Stomach smooth muscle (tissue), 2 donors: Measurements from ENCODE around the gene PXMP2.

Experiments
- H3K27ac ChIP-seq: one replicate; pipeline ENCODE4 v1.7.0; 2013; ENCODE audit warnings: mild to moderate bottlenecking, low read length, inconsistent platforms
- H3K27me3 ChIP-seq, 2 donors: one replicate each; pipeline ENCODE4 v1.7.0; 2013; ENCODE audit warnings: low read length in 2 of 2; ENCODE audit not compliant: insufficient read depth in 2 of 2, control insufficient read depth in 1 of 2
- H3K36me3 ChIP-seq, 2 donors: one replicate each; pipeline ENCODE4 v1.7.0; 2013; ENCODE audit warnings: low read length in 2 of 2; ENCODE audit not compliant: control insufficient read depth in 2 of 2, insufficient read depth in 2 of 2
- H3K4me1 ChIP-seq: one replicate; pipeline ENCODE4 v1.7.0; 2013; ENCODE audit warnings: low read length; ENCODE audit not compliant: control insufficient read depth, insufficient read depth
- H3K4me3 ChIP-seq, 2 donors: one replicate each; pipeline ENCODE4 v1.7.0; 2013; ENCODE audit warnings: low read length in 2 of 2
- H3K9ac ChIP-seq, 2 donors: one replicate each; pipeline ENCODE4 v1.7.0; 2013; ENCODE audit warnings: low read length in 2 of 2, mild to moderate bottlenecking in 1 of 2
- H3K9me3 ChIP-seq, 2 donors: one replicate each; pipeline ENCODE4 v1.7.0; 2013; ENCODE audit warnings: low read length in 2 of 2; ENCODE audit not compliant: control insufficient read depth in 2 of 2
- donor health status: healthy.
- donor health status: Pancreatic carcinoma.

The PXMP2 gene

GRCh38 chr12:132698341-132698740, 11.0 kb downstream of the PXMP2 start:
- H3K27ac ChIP-seq: no peak overlapping the region
- H3K4me1 ChIP-seq: no peaks in the 10 kb centered on the region
- H3K9me3 ChIP-seq: no peaks in the 10 kb centered on the region
- H3K9ac ChIP-seq: no peak overlapping the region
- peaks cover 7 to 17% of the 10 kb centered on the region in 2 donors for H3K36me3 ChIP-seq
- H3K4me3 ChIP-seq: no peak overlapping the region
- H3K27me3 ChIP-seq: no peaks in the 10 kb centered on the region

DNA sequence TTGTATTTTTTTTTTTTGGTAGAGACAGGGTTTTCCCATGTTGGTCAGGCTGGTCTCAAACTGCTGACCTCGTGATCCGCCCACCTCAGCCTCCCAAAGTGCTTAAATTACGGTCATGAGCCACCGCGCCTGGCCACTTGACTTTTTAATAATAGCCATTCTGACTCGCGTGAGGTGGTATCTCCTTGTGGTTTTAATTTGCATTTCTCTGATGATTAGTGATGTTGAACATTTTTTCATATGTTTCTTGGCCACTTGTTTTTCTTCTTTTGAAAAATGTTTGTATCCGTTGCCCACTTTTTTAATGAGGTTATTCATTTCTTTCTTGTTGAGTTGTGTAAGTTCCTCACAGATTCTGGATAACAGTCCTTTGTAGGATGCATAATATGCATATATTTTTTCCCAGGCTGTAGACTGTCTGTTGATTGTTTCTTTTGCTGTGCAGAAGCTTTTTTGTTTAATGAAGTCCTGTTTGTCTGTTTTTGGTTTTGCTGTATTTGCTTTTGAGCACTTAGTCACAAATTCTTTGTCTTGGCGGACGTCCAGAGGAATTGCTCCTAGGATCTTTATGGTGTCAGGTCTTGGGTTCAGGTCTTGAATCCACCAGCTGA, 12.9 kb downstream of the PXMP2 start:
- no peaks in the 10 kb centered on the region for H3K4me1 ChIP-seq
- no peak overlapping the region for H3K9ac ChIP-seq
- peaks cover 6 to 26% of the 10 kb centered on the region in 2 donors for H3K36me3 ChIP-seq
- H3K27me3 ChIP-seq: no peaks in the 10 kb centered on the region
- no peak overlapping the region for H3K27ac ChIP-seq
- no peak overlapping the region for H3K4me3 ChIP-seq
- H3K9me3 ChIP-seq: no peaks in the 10 kb centered on the region

- Histone ChIP-seq H3K4me3 (no peak overlapping the region), H3K4me1 (no peaks in the 10 kb centered on the region), H3K9me3 (no peaks in the 10 kb centered on the region), H3K36me3 (peaks cover 2 to 19% of the 10 kb centered on the region in 2 donors), H3K27me3 (no peaks in the 10 kb centered on the region), H3K27ac (no peak overlapping the region), H3K9ac (no peak overlapping the region)
Measured at GRCh38 chr12:132702640-132703039, 15.3 kb downstream of the PXMP2 start.

DNA sequence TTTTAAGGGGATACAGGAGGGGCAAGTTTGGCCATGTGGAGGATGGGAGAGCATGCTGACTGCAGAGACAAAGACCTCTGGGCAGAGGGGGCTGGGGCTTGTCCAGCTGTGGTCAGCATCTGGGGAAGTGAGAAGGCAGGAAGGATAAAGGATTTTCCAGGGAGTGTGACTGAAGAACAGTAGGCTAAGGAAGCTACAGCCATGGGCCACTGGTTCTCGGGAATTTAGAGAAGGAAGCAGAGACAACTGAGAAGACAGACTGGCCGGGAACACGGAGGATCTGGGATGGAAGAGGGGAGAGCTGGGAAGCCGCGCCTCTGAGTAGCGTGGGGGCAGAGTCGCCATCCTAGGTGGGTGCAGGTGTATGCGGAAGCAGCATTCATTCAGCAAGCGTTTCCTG, 16.3 kb downstream of the PXMP2 start:
- no peaks in the 10 kb centered on the region for H3K4me1 ChIP-seq
- H3K36me3 ChIP-seq: peaks cover 0 to 18% of the 10 kb centered on the region in 2 donors
- H3K9me3 ChIP-seq: no peaks in the 10 kb centered on the region
- H3K9ac ChIP-seq: no peak overlapping the region
- no peak overlapping the region for H3K27ac ChIP-seq
- H3K4me3 ChIP-seq: no peak overlapping the region
- H3K27me3 ChIP-seq: no peaks in the 10 kb centered on the region

GRCh38 chr12:132707241-132707640, 19.9 kb downstream of the PXMP2 start:
- Histone ChIP-seq H3K27ac (no peak overlapping the region), H3K36me3 (peaks cover 0 to 11% of the 10 kb centered on the region in 2 donors), H3K9me3 (no peaks in the 10 kb centered on the region), H3K9ac (no peak overlapping the region), H3K4me3 (no peak overlapping the region), H3K27me3 (no peaks in the 10 kb centered on the region), H3K4me1 (peaks cover 20% of the 10 kb centered on the region)

DNA sequence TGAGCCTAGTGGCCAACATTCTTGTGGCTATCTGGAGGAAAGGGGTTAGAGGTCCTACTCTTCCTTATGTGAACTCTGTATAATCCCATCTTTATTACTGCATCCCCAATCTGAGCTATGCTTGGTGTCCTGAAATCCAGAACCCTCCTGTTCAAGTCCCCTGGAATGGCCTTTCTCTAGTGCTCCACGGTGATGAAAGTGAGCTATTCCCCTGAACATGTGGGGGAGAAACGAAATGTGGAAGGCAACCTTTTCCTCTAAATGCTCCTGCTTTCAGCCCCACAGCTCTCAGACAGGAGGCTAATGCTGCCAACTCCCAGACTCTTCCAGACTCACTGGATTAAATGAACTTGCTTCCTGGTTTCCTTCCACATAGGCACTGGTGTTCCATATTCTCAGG, 20.8 kb downstream of the PXMP2 start:
- H3K4me1 ChIP-seq: peaks cover 21% of the 10 kb centered on the region
- H3K9ac ChIP-seq: no peak overlapping the region
- H3K27ac ChIP-seq: no peak overlapping the region
- no peak overlapping the region for H3K4me3 ChIP-seq
- H3K9me3 ChIP-seq: no peaks in the 10 kb centered on the region
- H3K36me3 ChIP-seq: peaks cover 0 to 9% of the 10 kb centered on the region in 2 donors
- no peaks in the 10 kb centered on the region for H3K27me3 ChIP-seq

DNA sequence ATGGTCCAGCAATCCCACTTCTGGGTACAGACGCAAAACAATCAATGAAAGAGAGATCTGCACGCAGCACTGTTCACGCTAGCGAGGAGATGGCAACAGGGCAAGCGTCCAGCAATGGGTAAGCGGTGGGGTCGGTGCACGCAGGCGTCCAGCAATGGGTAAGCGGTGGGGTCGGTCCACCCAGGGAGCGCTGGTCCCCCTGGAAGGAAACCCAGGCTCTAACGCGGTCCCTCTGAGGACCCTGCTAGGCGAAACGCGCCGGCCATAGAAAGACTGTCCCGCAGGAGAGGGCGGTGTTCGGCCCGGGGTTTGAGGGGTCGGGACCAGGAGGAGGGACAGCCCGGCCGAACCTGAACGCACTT, 22.6 kb downstream of the PXMP2 start:
- H3K9ac ChIP-seq: peak overlapping the region; percentile 75 to 83
- peak overlapping the region; percentile 88 to 91 for H3K4me3 ChIP-seq
- peaks cover 4% of the 10 kb centered on the region in 2 donors for H3K36me3 ChIP-seq
- H3K9me3 ChIP-seq: no peaks in the 10 kb centered on the region
- peaks cover 23% of the 10 kb centered on the region for H3K4me1 ChIP-seq
- H3K27ac ChIP-seq: peak overlapping the region; percentile 41
- H3K27me3 ChIP-seq: no peaks in the 10 kb centered on the region

- Histone ChIP-seq H3K36me3 (peaks cover 4% of the 10 kb centered on the region in 2 donors), H3K27ac (peak within 1 kb of the TSS; percentile 41), H3K9me3 (no peaks in the 10 kb centered on the region), H3K4me1 (peaks cover 23% of the 10 kb centered on the region), H3K27me3 (no peaks in the 10 kb centered on the region), H3K9ac (peak within 1 kb of the TSS; percentile 75 to 83), H3K4me3 (peak within 1 kb of the TSS; percentile 88 to 91)
Measured at GRCh38 chr12:132710405-132711079, 23.2 kb downstream of the PXMP2 start, which contains the start of gene PGAM5. Gene PGAM5, plus strand, starts transcription at chr12:132710842. Its CDS starts 35 bp downstream, at chr12:132710877.

GRCh38 chr12:132711080-132711843, 23.9 kb downstream of the PXMP2 start:
- H3K4me3 ChIP-seq: peak overlapping the region; percentile 75 to 88
- H3K27ac ChIP-seq: no peak overlapping the region
- no peaks in the 10 kb centered on the region for H3K27me3 ChIP-seq
- H3K4me1 ChIP-seq: peaks cover 23% of the 10 kb centered on the region
- H3K9me3 ChIP-seq: no peaks in the 10 kb centered on the region
- H3K9ac ChIP-seq: peak overlapping the region; percentile 62 to 66
- peaks cover 4% of the 10 kb centered on the region in 2 donors for H3K36me3 ChIP-seq

- H3K4me3 ChIP-seq: no peak overlapping the region
- H3K36me3 ChIP-seq: peaks cover 11% of the 10 kb centered on the region in 2 donors
Measured at GRCh38 chr12:132713123-132713522, 25.7 kb downstream of the PXMP2 start.

More at GRCh38 chr12:132713123-132713522, 25.7 kb downstream of the PXMP2 start:
- Histone ChIP-seq H3K27me3 (no peaks in the 10 kb centered on the region), H3K9me3 (no peaks in the 10 kb centered on the region), H3K9ac (no peak overlapping the region), H3K4me1 (peaks cover 23% of the 10 kb centered on the region), H3K27ac (no peak overlapping the region)
